Measurements from ENCODE around the gene CCNY.

The CCNY gene

DNA sequence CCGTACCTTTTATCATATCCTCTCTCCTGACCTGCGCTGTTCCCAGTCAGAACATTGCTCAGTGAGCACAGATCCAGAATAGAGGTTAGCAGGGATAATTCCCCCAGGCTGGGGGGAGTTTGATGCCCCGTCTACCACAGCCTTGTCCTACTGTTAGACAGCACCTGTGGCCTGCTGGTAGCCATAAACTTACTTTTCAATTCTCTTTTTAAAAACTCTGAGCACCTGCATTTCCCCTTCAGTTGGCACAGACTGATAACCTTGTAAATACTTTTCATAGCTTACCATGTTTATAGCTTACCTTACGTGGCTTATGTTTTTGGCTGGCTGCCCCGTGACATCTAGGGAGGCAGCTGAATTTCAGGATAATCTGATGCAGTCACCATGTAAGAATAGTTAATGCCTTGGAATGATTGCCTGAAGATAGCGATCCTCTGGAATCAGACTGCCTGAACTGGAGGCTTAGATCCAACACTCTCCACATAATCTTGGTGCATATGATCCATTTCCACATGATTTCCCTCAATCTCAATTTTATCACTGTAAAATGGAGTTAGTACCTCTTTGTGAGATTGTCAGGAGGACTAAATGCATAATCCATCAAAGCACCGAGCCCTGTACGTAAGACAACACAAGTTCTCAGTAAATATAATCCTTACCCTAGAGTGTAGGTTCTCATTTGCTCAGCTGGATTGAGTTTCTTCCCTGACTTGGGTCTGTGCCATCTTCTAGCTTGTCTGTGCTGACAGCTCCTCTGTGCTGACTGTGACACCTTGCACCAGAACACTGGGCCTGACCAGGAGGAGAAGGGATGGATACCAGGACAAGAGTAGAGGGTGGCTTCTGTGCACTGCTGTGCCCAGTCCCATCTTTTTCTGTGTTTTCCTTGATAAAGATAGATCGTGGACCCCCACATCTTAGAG, 157.1 kb downstream of the CCNY start:
- no peaks in the 10 kb centered on the region for H3K27me3 Mint-ChIP-seq
- H3K4me3 Mint-ChIP-seq = no peak overlapping the region
- ATAC-seq = no peak
- peaks cover 16% of the 10 kb centered on the region for H3K36me3 Mint-ChIP-seq
- no peaks in the 10 kb centered on the region for H3K9me3 Mint-ChIP-seq
- H3K4me1 Mint-ChIP-seq = peaks cover 69% of the 10 kb centered on the region
- peak overlapping the region; percentile 63 for H3K27ac Mint-ChIP-seq

DNA sequence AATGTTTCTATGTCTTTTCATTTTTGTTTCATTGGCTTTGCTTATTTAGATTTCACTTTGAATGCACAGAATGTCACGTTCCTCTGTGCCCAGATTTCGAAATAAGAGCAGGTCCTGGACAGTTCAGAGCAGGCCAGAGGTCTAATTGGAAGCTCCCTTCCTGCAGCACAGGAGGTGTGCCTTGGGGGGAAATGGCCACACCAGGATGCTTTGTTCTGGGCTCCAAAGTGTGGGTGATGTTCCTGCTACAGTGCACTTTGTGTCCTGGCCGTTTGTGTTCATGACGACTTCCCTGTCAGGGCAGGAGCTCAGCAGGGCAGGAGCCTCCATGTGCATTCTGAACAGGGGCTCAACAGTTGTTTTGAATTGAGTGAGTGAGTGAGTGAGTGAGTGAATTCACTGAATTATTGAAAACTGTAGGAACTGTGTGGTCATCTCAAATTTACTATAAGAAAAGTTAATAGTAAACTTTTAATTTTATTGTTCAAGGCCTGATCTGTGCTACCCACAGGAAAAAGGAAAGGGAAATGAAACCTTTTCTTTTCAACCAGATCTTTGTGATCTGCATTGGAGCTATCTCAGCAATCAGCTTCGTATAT, 159.3 kb downstream of the CCNY start:
- H3K27ac Mint-ChIP-seq = peak overlapping the region; percentile 54
- H3K9me3 Mint-ChIP-seq = no peaks in the 10 kb centered on the region
- H3K27me3 Mint-ChIP-seq = no peaks in the 10 kb centered on the region
- peaks cover 87% of the 10 kb centered on the region for H3K4me1 Mint-ChIP-seq
- peaks cover 11% of the 10 kb centered on the region for H3K36me3 Mint-ChIP-seq
- H3K4me3 Mint-ChIP-seq = peak overlapping the region; percentile 35
- peak; percentile 73 for ATAC-seq

DNA sequence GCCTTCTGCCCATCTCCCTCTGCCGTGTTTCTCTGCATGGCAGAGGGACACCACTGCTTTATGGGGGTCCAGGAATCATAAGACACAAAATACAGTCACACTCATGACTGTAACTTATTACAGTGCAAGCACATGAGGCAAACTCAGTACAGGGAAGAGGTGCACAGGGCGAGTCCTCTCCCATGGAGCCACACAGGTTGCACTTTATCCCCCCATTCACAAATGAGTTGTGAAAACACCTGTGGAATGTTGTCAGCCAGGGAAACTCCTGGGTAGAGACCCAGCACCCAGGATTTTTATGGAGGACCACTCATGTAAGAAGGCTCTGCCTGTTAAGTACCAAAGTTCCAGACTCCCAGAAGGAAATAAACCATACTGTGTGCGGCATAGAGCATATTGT, 161.6 kb downstream of the CCNY start:
- Mint-ChIP-seq H3K4me3 (no peak overlapping the region), H3K36me3 (peaks cover 13% of the 10 kb centered on the region), H3K27ac (no peak overlapping the region), H3K9me3 (no peaks in the 10 kb centered on the region), H3K4me1 (peaks cover 78% of the 10 kb centered on the region), H3K27me3 (no peaks in the 10 kb centered on the region)
- ATAC-seq = no peak

DNA sequence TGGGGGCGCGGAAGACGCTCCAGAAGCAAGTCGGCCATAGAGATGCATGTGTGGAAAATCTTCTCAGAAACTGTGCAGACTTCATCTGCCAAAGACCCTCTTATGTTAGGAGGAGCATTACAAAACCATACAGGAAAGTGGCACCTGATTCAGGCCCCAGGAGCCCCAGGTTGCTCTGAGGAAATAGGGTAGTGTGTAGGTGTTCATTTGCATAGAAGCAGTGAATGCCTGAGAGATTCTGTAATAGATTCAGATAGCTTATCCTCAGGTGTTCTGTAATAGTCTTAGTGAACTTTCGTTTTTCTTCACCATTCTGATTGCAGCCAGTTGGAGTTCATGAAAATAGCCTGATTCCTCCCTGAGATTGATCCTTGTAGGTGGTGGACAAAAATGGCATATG, 162.4 kb downstream of the CCNY start:
- ATAC-seq = peak; percentile 87
- Mint-ChIP-seq H3K27me3 (no peaks in the 10 kb centered on the region), H3K9me3 (no peaks in the 10 kb centered on the region), H3K4me3 (peak overlapping the region; percentile 38), H3K36me3 (peaks cover 13% of the 10 kb centered on the region), H3K4me1 (peaks cover 71% of the 10 kb centered on the region), H3K27ac (peak overlapping the region; percentile 74)

DNA sequence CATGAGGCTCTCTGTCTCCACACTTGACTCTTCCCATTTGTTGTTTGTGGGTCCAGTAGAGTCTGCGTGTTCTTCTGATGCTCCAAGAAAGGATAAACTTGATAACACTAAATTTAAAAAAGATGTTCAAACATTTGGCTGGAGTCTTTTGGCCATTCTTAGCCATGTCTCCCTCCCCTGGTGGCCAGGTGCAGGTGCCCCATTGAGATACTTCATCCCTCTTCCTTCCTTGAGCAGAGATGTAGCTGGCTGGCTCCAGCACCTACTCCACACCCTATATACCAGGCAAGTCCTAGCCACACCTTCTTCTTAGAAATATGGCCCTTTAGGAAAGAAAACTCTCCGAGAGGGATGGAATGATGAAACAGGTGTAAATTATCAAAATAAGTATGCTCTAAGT, 165.6 kb downstream of the CCNY start:
- H3K27ac Mint-ChIP-seq = no peak overlapping the region
- H3K4me3 Mint-ChIP-seq = no peak overlapping the region
- H3K27me3 Mint-ChIP-seq = no peaks in the 10 kb centered on the region
- no peak for ATAC-seq
- peaks cover 13% of the 10 kb centered on the region for H3K36me3 Mint-ChIP-seq
- no peaks in the 10 kb centered on the region for H3K9me3 Mint-ChIP-seq
- peaks cover 52% of the 10 kb centered on the region for H3K4me1 Mint-ChIP-seq

DNA sequence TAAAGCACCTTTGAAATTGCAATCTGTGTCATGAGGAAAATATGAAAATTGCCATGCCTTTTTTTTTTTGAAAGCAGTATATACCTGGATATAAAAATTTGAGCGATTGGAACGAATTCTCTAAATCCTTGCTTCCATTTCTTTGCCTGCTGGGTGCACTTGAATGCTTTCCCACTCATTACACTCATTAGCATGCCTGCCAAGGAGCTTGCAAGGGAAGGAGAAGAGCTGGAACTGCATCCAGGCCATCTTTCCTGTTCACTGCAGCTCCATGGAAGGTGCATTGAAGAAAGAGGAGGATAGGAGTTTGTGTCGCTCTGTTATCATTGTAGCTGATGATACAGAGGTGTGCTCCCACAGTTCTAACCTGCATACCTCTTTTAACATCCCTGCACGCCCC, 166.4 kb downstream of the CCNY start:
- H3K4me3 Mint-ChIP-seq = no peak overlapping the region
- H3K36me3 Mint-ChIP-seq = peaks cover 13% of the 10 kb centered on the region
- H3K9me3 Mint-ChIP-seq = no peaks in the 10 kb centered on the region
- no peak for ATAC-seq
- H3K27me3 Mint-ChIP-seq = no peaks in the 10 kb centered on the region
- no peak overlapping the region for H3K27ac Mint-ChIP-seq
- H3K4me1 Mint-ChIP-seq = peaks cover 46% of the 10 kb centered on the region

DNA sequence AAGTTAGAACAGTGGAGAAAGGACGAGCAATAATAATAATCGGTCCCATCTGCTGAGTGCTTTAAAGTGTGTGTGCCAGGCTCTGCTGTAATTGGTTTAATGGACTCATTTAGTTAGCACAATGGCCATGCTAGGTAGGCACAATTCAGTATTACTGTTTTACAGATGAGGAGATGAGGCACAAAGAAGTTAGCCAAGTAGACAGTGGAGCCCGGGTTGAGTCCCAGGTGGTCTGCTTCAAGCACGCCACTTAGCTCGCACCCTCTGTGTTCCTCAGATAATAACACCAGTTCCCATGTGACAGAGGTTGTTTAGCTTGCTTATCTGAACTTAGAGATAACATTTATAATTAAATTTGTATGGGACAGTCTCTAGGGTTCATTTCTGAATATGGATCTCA, 167.3 kb downstream of the CCNY start:
- no peak overlapping the region for H3K4me3 Mint-ChIP-seq
- peaks cover 44% of the 10 kb centered on the region for H3K4me1 Mint-ChIP-seq
- ATAC-seq = no peak

DNA sequence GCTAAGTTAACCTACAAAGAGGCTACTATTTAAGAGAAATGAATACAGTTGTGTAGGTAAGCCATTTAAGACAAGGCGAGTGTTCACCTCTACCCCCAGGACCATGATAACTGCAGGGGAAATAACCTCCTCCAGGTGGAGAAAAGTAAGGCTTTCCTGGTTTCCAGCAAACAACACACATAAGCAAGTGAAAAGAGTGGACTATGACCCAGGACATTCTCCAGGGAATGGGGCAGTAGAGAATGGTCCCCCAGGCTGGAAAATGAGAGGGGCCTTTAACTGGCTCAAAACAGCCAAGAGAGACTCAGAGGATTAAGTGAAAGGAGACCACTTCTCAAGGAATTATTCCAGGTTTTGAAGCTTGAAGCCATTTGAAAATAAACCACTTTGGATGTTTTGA, 167.8 kb downstream of the CCNY start:
- ATAC-seq = no peak
- H3K4me3 Mint-ChIP-seq = no peak overlapping the region
- H3K27ac Mint-ChIP-seq = no peak overlapping the region
- H3K36me3 Mint-ChIP-seq = peaks cover 9% of the 10 kb centered on the region
- H3K9me3 Mint-ChIP-seq = no peaks in the 10 kb centered on the region
- no peaks in the 10 kb centered on the region for H3K27me3 Mint-ChIP-seq
- peaks cover 41% of the 10 kb centered on the region for H3K4me1 Mint-ChIP-seq

More for the DNA sequence above, 167.3 kb downstream of the CCNY start:
- H3K9me3 Mint-ChIP-seq = no peaks in the 10 kb centered on the region
- peaks cover 13% of the 10 kb centered on the region for H3K36me3 Mint-ChIP-seq
- H3K27ac Mint-ChIP-seq = no peak overlapping the region
- H3K27me3 Mint-ChIP-seq = no peaks in the 10 kb centered on the region

DNA sequence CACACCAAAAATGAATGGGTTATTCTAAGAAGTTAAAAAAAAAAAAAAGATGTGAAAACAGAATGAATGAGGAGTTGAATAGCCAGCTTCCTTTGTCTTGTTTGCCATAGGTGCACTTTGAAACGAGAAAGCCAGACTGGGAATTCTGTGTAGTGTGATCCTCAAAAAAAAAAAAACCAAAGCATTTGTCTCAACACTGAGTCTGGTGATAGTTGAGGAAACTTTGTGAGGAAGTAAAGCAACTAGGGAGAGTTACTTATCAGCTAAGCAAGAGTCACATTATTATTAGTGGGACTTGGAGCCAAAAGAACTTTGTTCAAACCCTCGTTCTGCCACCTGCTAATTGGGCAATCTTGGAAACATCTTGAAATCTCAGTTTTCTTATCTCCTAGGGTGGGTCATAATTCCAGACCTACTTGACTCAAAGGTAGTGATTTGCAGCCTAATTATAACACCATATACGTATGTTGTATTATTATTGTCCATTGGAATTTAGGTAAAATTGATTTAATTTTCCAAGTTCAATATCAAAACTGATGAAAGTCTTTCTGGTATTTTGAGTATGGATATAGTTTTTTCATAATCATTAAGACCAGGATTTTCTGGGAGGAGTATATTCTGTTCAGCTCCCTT, 169.0 kb downstream of the CCNY start:
- no peak for ATAC-seq
- no peak overlapping the region for H3K4me3 Mint-ChIP-seq
- H3K27ac Mint-ChIP-seq = no peak overlapping the region
- H3K27me3 Mint-ChIP-seq = no peaks in the 10 kb centered on the region
- H3K4me1 Mint-ChIP-seq = peaks cover 42% of the 10 kb centered on the region
- no peaks in the 10 kb centered on the region for H3K9me3 Mint-ChIP-seq
- H3K36me3 Mint-ChIP-seq = peaks cover 8% of the 10 kb centered on the region

DNA sequence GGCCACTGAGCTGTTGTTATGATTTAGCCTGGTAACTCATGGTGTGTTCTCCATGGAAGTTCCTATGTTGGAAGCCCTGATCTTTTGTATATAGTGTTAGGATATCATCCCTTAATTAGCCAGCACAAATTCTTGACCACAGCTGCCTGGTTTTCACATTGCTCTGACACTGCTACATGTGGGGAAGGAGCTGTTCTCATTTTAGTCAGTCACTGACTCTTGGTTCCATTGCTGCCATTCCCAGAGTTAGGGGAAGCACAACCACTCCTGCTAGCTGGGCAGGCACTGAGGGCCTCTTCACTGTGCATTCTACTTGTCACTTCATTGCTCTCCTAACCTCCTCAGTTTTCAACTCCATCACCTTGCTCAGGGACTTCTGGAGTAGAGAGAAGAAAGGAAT, 170.4 kb downstream of the CCNY start:
- Mint-ChIP-seq H3K9me3 (no peaks in the 10 kb centered on the region), H3K27me3 (no peaks in the 10 kb centered on the region), H3K27ac (no peak overlapping the region), H3K4me3 (no peak overlapping the region), H3K4me1 (peaks cover 55% of the 10 kb centered on the region), H3K36me3 (peaks cover 15% of the 10 kb centered on the region)
- ATAC-seq = no peak

DNA sequence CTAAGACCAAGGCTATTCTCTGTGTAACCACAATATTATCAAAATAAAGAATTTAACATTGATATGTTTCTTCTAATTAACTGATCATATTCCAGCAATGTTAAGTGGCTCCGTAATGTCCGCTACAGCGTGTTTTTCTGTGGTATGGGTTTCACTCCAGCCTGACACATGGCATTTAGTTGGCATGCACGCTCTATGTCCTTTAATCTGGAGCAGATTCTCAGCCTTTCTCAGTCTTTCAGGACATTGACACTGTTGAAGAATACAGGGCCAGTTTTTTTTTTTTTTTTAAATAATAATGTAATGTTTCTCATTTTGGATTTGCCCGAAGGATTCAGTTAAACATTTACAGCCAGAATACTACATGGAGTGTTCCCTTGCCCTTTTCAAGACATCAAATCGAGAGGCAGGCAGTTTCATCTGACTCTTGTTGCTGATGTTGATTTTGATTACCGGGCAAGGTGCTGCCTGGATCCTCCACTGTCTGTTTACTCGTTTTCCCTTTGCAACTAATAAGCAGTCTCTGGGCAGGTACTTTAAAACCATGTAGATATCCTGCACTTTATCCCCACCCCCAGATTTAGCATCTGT, 171.3 kb downstream of the CCNY start:
- no peak overlapping the region for H3K4me3 Mint-ChIP-seq
- H3K36me3 Mint-ChIP-seq = peaks cover 20% of the 10 kb centered on the region
- H3K4me1 Mint-ChIP-seq = peaks cover 60% of the 10 kb centered on the region
- no peak overlapping the region for H3K27ac Mint-ChIP-seq
- ATAC-seq = no peak
- no peaks in the 10 kb centered on the region for H3K9me3 Mint-ChIP-seq
- no peaks in the 10 kb centered on the region for H3K27me3 Mint-ChIP-seq

DNA sequence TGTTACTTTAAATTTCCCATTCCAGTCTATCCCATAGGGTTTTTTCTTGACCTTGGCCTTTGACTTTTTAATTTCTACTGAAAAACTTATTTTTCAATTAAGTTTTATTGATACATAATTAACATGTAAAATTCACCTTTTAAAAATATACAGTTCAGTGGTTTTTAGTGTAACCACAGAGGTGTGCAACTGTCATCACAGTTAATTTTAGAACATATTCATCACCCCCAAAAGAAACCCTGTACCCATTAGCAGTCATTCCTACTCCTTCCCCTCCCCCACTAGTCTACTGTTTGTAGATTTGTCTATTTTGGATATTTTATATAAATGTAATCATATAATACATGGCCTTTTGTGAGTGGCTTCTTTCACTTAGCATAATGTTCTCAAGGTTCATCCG, 172.3 kb downstream of the CCNY start:
- no peaks in the 10 kb centered on the region for H3K9me3 Mint-ChIP-seq
- no peaks in the 10 kb centered on the region for H3K27me3 Mint-ChIP-seq
- no peak overlapping the region for H3K4me3 Mint-ChIP-seq
- no peak overlapping the region for H3K27ac Mint-ChIP-seq
- ATAC-seq = no peak
- peaks cover 21% of the 10 kb centered on the region for H3K36me3 Mint-ChIP-seq
- H3K4me1 Mint-ChIP-seq = peaks cover 64% of the 10 kb centered on the region

DNA sequence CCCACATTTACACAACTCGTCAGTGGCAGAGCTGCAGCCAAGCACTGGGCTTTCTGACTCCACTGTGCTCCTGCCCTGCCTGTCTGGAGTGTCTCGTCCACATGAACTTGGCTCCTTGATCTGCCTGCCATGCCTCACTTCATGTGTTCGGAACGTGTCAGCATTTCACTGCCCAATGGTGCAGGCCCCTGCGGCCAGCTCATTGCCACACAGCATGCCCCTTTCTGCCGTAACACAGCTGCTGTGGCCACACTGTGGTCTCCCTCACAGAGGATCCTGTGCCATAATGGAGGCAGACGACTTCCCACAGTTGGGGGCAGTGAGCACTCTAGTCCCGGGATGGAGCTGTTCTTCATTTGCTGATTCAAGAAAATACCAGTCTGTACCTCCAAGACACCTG, 174.6 kb downstream of the CCNY start:
- Mint-ChIP-seq H3K4me1 (peaks cover 82% of the 10 kb centered on the region), H3K4me3 (no peak overlapping the region), H3K27ac (no peak overlapping the region), H3K36me3 (peaks cover 21% of the 10 kb centered on the region), H3K27me3 (no peaks in the 10 kb centered on the region), H3K9me3 (no peaks in the 10 kb centered on the region)
- no peak for ATAC-seq

DNA sequence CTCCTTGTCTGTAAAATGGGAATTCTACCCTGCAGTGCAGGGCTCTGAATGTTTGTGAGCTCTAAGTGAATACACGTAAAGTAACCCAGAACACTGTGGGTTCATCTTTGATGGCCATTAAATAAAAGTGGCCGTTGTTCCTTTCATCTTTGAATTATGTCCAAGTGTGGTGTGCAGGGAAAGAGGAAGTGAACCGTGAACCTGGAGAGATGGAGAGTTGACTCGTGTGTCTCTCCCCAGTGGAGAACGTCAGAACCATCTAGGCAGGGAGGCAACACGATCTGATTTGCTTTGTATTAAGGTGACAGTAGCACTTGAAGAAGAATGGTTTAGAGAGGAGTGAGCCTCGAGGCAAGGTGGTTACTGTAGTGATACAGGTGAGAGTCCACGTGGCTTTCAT, 175.3 kb downstream of the CCNY start:
- Mint-ChIP-seq H3K27me3 (no peaks in the 10 kb centered on the region), H3K4me3 (no peak overlapping the region), H3K9me3 (no peaks in the 10 kb centered on the region), H3K4me1 (peaks cover 80% of the 10 kb centered on the region), H3K36me3 (peaks cover 21% of the 10 kb centered on the region), H3K27ac (no peak overlapping the region)
- no peak for ATAC-seq

DNA sequence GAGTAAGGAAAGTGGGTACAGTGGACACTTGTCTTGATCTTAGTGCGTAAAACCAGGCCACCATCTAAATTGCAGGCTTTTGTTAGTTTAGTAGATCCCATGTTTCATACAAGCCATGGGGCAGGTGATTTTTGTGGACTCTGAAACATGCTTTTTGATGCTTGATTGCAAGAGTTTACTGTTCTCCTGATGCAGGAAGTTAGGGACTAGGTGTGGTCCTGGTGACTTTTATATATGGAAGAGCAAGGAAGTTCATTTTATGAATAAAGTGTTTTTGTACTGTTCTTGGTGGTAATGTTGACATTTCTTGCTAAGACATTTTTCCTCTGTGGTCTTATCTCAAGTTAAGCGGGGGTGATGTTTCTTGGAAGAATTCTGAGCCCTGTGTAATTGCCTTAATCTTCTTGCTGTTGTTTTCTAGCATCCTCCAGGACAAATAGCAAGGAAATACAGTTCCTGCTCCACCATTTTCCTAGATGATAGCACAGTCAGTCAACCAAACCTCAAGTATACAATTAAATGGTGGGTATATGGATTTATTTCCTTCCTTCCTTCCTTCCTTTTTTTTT, 179.9 kb downstream of the CCNY start:
- no peak overlapping the region for H3K4me3 Mint-ChIP-seq
- H3K9me3 Mint-ChIP-seq = no peaks in the 10 kb centered on the region
- no peak overlapping the region for H3K27ac Mint-ChIP-seq
- H3K27me3 Mint-ChIP-seq = no peaks in the 10 kb centered on the region
- ATAC-seq = no peak
- H3K36me3 Mint-ChIP-seq = peaks cover 15% of the 10 kb centered on the region
- H3K4me1 Mint-ChIP-seq = peaks cover 46% of the 10 kb centered on the region
